Activated CD8-positive, alpha-beta T cell treated with anti-CD3 and anti-CD28 coated beads, Interleukin-2, amount 10 ng/mL, durations not matched to agents 7 days and 5 days (primary cell): Measurements from ENCODE around the gene RFT1. TPM values are rescaled to one million over a fixed set of nuclear protein-coding genes. Genes with fewer than 3 reads are reported as not detected.
"Not testable (repeated sequence)": the region's sequence is repeated elsewhere in the genome, so short reads cannot be mapped to it uniquely, and the experiment has no call there.

Experiments used
- ATAC-seq: fragments of 150-1000 bp; cut with Tn5 transposase; one replicate; pipeline ENCODE4 v1.10.0; 2021; ENCODE audit warnings: moderate library complexity
- CTCF ChIA-PET: fragments of 350-600 bp; sonication (Branson Sonifier 250); formaldehyde crosslinking; loops from one replicate; lab custom pipeline; 2021; ENCODE audit warnings: antibody characterized with exemption; lab: Charles Lee
- POLR2A ChIA-PET: fragments of 350-600 bp; sonication (Branson Sonifier 250); formaldehyde crosslinking; loops from one replicate; lab custom pipeline; 2021; ENCODE audit warnings: antibody characterized with exemption; lab: Charles Lee
- DNase-seq: peaks from one replicate; pipeline ENCODE4 v3.0.0-alpha.2; 2020
- H3K27ac Mint-ChIP-seq: one replicate; pipeline ENCODE4 v1.8.0; 2021; ENCODE audit warnings: mild to moderate bottlenecking, mixed read lengths
- H3K27me3 Mint-ChIP-seq: one replicate; pipeline ENCODE4 v1.8.0; 2021; ENCODE audit warnings: low read depth, mixed read lengths
- H3K36me3 Mint-ChIP-seq: one replicate; pipeline ENCODE4 v1.8.0; 2021; ENCODE audit warnings: low read depth, mixed read lengths
- H3K4me1 Mint-ChIP-seq: one replicate; pipeline ENCODE4 v1.8.0; 2021; ENCODE audit warnings: low read depth, mixed read lengths
- H3K4me3 Mint-ChIP-seq: one replicate; pipeline ENCODE4 v1.8.0; 2021; ENCODE audit warnings: mild to moderate bottlenecking, mixed read lengths
- H3K9me3 Mint-ChIP-seq: one replicate; pipeline ENCODE4 v1.8.0; 2022; ENCODE audit warnings: mixed read lengths; ENCODE audit not compliant: insufficient read depth
- total RNA-seq, 2 experiments: library from RNA; stranded (reverse); gene quantifications; one replicate each; pipeline ENCODE4 v1.2.3, GENCODE V29; 2021

Gene RFT1
- total RNA-seq, 2 experiments from 2014 or later: 31.7 to 32.3 TPM

GRCh38 chr3:53072653-53073552 lies 57.3 kb downstream of the RFT1 start:
- H3K36me3 Mint-ChIP-seq: no peaks in the 10 kb centered on the region
- ATAC-seq (peak; percentile 96), DNase-seq (peak; percentile 94)
- H3K9me3 Mint-ChIP-seq: no peaks in the 10 kb centered on the region
- POLR2A ChIA-PET: interaction anchor here (0.5 to 1.4 kb wide), 4 partner anchors 20 to 31 kb away, joined by 3 to 6 read pairs (median 4); partner anchors contain the start of gene SFMBT1
- H3K27me3 Mint-ChIP-seq: no peaks in the 10 kb centered on the region
- CTCF ChIA-PET: interaction anchor here (0.6 to 2.8 kb wide), 8 partner anchors 12 to 661 kb away, joined by 3 to 11 read pairs (median 3); no protein-coding TSS in a partner anchor
- H3K4me3 Mint-ChIP-seq: peak overlapping the region; percentile 84
- H3K4me1 Mint-ChIP-seq: peaks cover 27% of the 10 kb centered on the region
- peak overlapping the region; percentile 97 for H3K27ac Mint-ChIP-seq

- Mint-ChIP-seq H3K27me3 (no peaks in the 10 kb centered on the region), H3K4me1 (peaks cover 27% of the 10 kb centered on the region), H3K27ac (peak overlapping the region; percentile 97), H3K9me3 (no peaks in the 10 kb centered on the region), H3K4me3 (peak overlapping the region; percentile 84), H3K36me3 (no peaks in the 10 kb centered on the region)
- CTCF ChIA-PET: interaction anchor here (0.8 to 2.8 kb wide), 6 partner anchors 23 to 351 kb away, joined by 3 to 11 read pairs (median 4); no protein-coding TSS in a partner anchor
- DNase-seq: no peak
- POLR2A ChIA-PET: interaction anchor here (1.1 to 1.4 kb wide), 2 partner anchors 26 to 32 kb away, joined by 3 to 6 read pairs; partner anchors contain the start of gene SFMBT1
- ATAC-seq: no peak
Measured at GRCh38 chr3:53071882-53072431, 58.3 kb downstream of the RFT1 start.

- Mint-ChIP-seq H3K4me1 (peaks cover 27% of the 10 kb centered on the region), H3K27ac (no peak overlapping the region), H3K9me3 (no peaks in the 10 kb centered on the region), H3K4me3 (no peak overlapping the region), H3K27me3 (peaks cover 4% of the 10 kb centered on the region), H3K36me3 (no peaks in the 10 kb centered on the region)
- POLR2A ChIA-PET: no interaction called here
- no peak for ATAC-seq
- CTCF ChIA-PET: no interaction called here
- DNase-seq: no peak
Measured at GRCh38 chr3:53069422-53070068, 60.7 kb downstream of the RFT1 start.

GRCh38 chr3:53068176-53068575 lies 62.1 kb downstream of the RFT1 start:
- Mint-ChIP-seq H3K27me3 (peaks cover 8% of the 10 kb centered on the region), H3K4me1 (peaks cover 19% of the 10 kb centered on the region), H3K36me3 (no peaks in the 10 kb centered on the region), H3K9me3 (no peaks in the 10 kb centered on the region), H3K4me3 (no peak overlapping the region), H3K27ac (no peak overlapping the region)
- POLR2A ChIA-PET: no interaction called here
- CTCF ChIA-PET: no interaction called here
- DNase-seq (no peak), ATAC-seq (no peak)

- no peak overlapping the region for H3K27ac Mint-ChIP-seq
- CTCF ChIA-PET: no interaction called here
- H3K9me3 Mint-ChIP-seq: no peaks in the 10 kb centered on the region
- no peaks in the 10 kb centered on the region for H3K36me3 Mint-ChIP-seq
- ATAC-seq: no peak
- peaks cover 13% of the 10 kb centered on the region for H3K4me1 Mint-ChIP-seq
- H3K4me3 Mint-ChIP-seq: no peak overlapping the region
- POLR2A ChIA-PET: no interaction called here
- H3K27me3 Mint-ChIP-seq: peaks cover 12% of the 10 kb centered on the region
- no peak for DNase-seq
Measured at GRCh38 chr3:53067567-53067966, 62.7 kb downstream of the RFT1 start.

GRCh38 chr3:53065841-53066480 lies 64.3 kb downstream of the RFT1 start:
- Mint-ChIP-seq H3K27ac (no peak overlapping the region), H3K4me1 (peaks cover 2% of the 10 kb centered on the region), H3K36me3 (no peaks in the 10 kb centered on the region), H3K4me3 (no peak overlapping the region), H3K9me3 (no peaks in the 10 kb centered on the region), H3K27me3 (peaks cover 19% of the 10 kb centered on the region)
- ATAC-seq: no peak
- DNase-seq: no peak
- CTCF ChIA-PET: interaction anchor here (1.0 kb wide), 2 partner anchors 44 to 71 kb away, joined by 3 read pairs; no protein-coding TSS in a partner anchor
- POLR2A ChIA-PET: no interaction called here

- no peak for ATAC-seq
- Mint-ChIP-seq H3K4me1 (no peaks in the 10 kb centered on the region), H3K4me3 (no peak overlapping the region), H3K27me3 (peaks cover 19% of the 10 kb centered on the region), H3K36me3 (no peaks in the 10 kb centered on the region), H3K27ac (no peak overlapping the region), H3K9me3 (no peaks in the 10 kb centered on the region)
- POLR2A ChIA-PET: no interaction called here
- no peak for DNase-seq
- CTCF ChIA-PET: interaction anchor here (1.1 kb wide), 1 partner anchor 72 kb away, joined by 3 read pairs; no protein-coding TSS in a partner anchor
Measured at GRCh38 chr3:53062905-53063304, 67.3 kb downstream of the RFT1 start.

GRCh38 chr3:53056442-53056841 lies 73.8 kb downstream of the RFT1 start:
- ATAC-seq (peak; percentile 71), DNase-seq (no peak)
- H3K27ac Mint-ChIP-seq: no peak overlapping the region
- H3K4me3 Mint-ChIP-seq: no peak overlapping the region
- no peaks in the 10 kb centered on the region for H3K36me3 Mint-ChIP-seq
- no peaks in the 10 kb centered on the region for H3K4me1 Mint-ChIP-seq
- H3K9me3 Mint-ChIP-seq: no peaks in the 10 kb centered on the region
- peaks cover 2% of the 10 kb centered on the region for H3K27me3 Mint-ChIP-seq
- ChIA-PET POLR2A (interaction anchor here (0.6 kb wide), 1 partner anchor 133 kb away, joined by 3 read pairs; no protein-coding TSS in a partner anchor), CTCF (interaction anchor here (1.0 kb wide), 1 partner anchor 121 kb away, joined by 3 read pairs; no protein-coding TSS in a partner anchor)

GRCh38 chr3:53054233-53054632 lies 76.0 kb downstream of the RFT1 start:
- POLR2A ChIA-PET, H3K4me1 Mint-ChIP-seq: not testable (repeated sequence)

GRCh38 chr3:53051929-53052328 lies 78.3 kb downstream of the RFT1 start:
- POLR2A ChIA-PET: no interaction called here
- ATAC-seq (no peak), DNase-seq (no peak)
- Mint-ChIP-seq H3K36me3 (no peaks in the 10 kb centered on the region), H3K4me3 (no peak overlapping the region), H3K27ac (no peak overlapping the region), H3K9me3 (no peaks in the 10 kb centered on the region), H3K4me1 (peaks cover 7% of the 10 kb centered on the region), H3K27me3 (peaks cover 5% of the 10 kb centered on the region)
- CTCF ChIA-PET: no interaction called here

More at GRCh38 chr3:53054233-53054632, 76.0 kb downstream of the RFT1 start:
- not testable (repeated sequence) for H3K27me3 Mint-ChIP-seq, H3K27ac Mint-ChIP-seq, H3K36me3 Mint-ChIP-seq, ATAC-seq, DNase-seq, H3K4me3 Mint-ChIP-seq, H3K9me3 Mint-ChIP-seq
- CTCF ChIA-PET: interaction anchor here (0.6 to 1.2 kb wide), 2 partner anchors 9 to 80 kb away, joined by 3 to 4 read pairs; partner anchors contain the start of gene SFMBT1

GRCh38 chr3:53049987-53050386 lies 80.2 kb downstream of the RFT1 start:
- Mint-ChIP-seq H3K36me3 (no peaks in the 10 kb centered on the region), H3K4me1 (peaks cover 12% of the 10 kb centered on the region), H3K4me3 (no peak overlapping the region), H3K27me3 (peaks cover 5% of the 10 kb centered on the region), H3K27ac (no peak overlapping the region), H3K9me3 (no peaks in the 10 kb centered on the region)
- no peak for DNase-seq
- POLR2A ChIA-PET: no interaction called here
- CTCF ChIA-PET: interaction anchor here (1.2 kb wide), 1 partner anchor 115 kb away, joined by 3 read pairs; no protein-coding TSS in a partner anchor
- ATAC-seq: no peak
